CD4-positive, alpha-beta T cell treated with Interleukin-21 for 1 hour (primary cell): Measurements from ENCODE around the gene ADAM12.
"Not testable (repeated sequence)": the region's sequence is repeated elsewhere in the genome, so short reads cannot be mapped to it uniquely, and the experiment has no call there.

Source experiments
- DNase-seq: peaks from one replicate; pipeline ENCODE4 v3.0.0-alpha.2; 2020

The ADAM12 gene

GRCh38 chr10:126208726-126209302, 179.5 kb downstream of the ADAM12 start:
- DNase-seq, result no peak

GRCh38 chr10:126207851-126208250, 180.4 kb downstream of the ADAM12 start:
- DNase-seq, result no peak

DNA sequence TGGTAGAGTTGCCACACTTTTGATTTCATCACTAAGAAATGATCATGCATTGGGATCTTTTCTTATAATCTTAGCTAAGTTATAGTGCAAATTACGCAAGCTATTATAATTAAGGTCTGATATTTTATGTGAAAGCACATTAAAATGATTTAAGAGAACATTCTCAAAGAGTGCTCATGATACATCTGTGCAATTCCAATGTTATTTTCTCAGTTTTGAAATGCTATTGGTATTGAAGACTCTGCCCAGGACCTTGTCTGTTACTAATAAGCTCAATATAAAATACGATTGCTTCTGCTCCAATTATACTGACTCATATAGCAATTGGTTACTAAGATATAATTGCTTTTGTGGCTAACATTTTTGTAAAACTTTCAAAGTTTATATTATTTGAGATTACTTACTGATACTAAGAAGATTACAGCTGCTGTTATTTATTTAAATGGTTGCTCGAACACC, 180.9 kb downstream of the ADAM12 start:
- no peak for DNase-seq

DNA sequence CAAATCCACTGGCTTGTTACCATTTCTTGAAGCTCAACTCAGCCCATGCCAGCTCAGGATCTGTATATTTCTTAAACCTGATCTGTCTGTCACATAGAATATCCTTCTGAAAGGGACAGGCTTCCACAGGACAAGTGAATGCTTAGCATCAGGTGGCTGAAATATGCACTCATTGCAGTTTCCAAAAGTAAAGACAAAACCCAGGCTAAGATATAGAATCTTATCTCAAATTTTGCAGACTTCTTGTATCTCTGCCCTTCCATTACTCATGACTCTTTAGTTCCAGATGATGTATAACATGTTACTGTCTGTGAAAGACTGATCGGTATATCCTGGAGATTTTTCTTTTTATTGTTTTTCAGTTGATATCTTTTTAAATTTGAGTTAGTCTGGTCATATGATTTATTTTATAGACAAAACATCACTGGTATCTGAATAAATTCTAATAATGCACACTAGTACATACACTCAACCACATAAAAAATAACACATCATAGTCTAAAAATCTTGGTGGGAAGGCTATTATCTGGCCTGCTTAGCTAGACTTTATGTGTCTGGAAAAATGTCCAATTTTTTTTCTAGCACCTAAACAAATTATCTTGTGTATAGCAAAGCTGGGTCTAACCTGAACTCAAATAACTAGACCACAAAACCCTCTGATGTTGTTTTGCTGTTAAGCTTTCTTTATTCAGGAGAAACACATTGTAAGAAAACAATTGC, 182.6 kb downstream of the ADAM12 start:
- DNase-seq, result no peak

GRCh38 chr10:126204320-126204719, 184.0 kb downstream of the ADAM12 start:
- no peak for DNase-seq

DNA sequence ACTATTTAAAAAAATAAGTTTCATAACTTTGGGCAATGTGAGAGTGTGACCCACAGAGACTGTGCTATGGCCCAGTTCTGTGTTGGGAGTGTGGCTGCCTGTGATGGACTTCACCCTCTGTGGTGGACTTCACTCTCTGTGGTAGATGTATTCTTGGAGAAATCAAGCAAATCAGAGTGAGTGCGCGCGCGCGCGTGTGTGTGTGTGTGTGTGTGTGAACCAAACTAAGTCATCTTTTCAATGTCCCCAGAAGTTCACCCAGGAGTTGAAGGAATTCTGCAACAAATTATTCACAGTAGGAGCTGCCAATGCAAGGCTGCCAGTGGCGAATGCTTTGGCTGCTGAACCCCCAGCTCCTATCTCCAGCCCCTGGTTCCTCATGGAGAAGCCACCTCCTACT, 184.5 kb downstream of the ADAM12 start:
- no peak for DNase-seq

DNA sequence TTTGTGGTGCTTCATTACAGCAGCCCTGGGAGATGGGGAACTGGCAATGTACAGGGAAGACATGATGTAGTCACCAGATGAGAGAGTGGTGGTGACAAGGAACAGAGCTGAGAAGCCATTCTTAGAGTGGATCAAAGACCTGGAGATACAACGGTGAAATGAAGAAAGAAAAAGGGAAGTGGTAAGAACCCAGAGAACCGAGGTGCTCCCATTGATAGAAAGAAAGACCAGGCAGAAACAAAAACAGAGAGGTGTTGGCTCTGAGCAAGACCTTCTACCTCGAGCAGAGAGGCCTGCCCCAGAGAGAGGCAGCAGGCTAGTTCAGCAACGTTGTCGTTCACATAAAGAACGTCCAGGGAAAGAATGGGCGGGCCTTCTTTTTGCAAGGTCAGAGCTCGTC, 186.7 kb downstream of the ADAM12 start:
- DNase-seq, result no peak

DNA sequence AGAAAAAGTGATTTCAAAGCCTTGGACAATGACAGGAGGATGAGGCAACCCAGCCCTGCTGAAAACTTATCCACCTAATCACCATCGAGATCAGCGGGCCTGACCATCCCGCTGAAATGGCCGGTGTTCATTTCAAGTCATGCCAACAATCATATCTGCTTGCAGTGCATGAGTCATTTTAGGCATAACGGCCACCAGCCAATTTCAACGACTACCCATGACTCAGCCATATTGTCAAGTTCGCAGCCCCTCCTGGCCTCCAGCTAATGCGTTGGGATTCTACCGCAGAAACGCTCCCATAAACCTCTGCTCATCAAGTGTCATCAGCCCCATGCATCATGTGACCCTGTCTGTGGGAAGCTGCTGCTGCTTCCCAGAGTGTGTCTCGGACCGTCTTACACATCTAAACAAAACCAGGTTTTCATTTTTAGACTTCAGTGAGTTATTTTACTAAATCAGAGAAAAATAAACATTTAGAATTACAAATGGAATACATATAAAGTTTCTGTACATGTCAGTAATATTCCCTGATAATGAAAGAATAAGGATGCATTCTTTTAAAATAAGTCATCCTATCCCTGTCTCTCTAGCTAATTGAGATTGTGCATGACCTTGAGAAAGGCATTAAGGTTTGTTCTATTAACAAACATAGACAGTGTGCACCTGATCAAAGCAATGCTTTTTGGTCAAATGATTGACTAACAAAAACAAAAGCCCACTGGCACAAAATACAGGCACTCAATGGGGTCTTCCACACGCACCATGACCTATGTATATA, 188.9 kb downstream of the ADAM12 start:
- DNase-seq, result no peak

- DNase-seq, result no peak
Measured at GRCh38 chr10:126198681-126199080, 189.6 kb downstream of the ADAM12 start.

DNA sequence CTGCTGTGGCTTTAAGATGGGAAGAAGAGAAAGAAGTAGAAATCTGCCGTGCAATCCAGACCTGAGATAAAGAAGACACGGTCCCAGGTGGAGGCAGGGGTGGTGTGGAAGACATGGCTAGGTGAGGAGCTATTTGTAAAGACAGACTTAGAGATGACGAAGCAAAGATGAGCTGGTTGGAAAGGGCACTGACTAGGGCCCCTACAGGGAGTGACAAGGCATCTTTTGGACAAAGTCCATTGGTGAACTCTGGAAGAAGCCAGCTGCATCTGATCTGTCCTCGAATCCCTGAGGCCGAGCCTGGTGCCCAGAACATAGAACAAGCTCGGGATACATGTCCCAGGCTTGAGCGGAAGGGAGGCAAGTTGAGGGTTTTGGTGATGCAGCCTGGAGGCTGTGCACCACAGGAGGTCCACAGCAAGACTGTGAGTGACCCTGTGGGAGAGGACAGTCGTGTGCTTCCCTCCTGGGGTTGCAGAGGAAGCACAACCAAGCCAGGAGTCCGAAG, 191.2 kb downstream of the ADAM12 start:
- DNase-seq, result no peak

- DNase-seq, result no peak
Measured at GRCh38 chr10:126196281-126196680, 192.0 kb downstream of the ADAM12 start.

- no peak for DNase-seq
Measured at GRCh38 chr10:126191192-126191591, 197.1 kb downstream of the ADAM12 start.

DNA sequence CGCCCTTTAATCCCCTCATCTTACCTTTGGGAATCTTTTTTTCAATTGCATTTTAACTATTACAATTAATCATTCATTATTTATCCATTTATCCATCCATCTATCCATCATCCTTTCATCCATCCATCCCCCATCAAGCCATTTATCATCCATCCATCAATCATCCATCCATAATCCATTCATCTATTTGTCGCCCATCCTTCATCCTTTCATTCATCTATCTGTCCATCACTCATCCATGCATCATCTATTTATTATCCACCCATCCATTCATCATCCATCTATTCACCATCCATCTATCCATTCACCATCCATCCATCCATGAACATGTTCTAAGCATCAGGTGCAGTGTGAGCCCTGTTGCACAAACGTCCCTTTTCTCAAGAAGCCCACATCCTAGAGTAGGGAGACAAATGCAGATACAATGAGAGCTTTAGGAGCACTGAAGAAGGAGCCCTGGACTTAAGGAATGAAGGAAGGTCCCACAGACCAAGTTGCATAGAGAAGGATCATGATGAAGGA, 199.5 kb downstream of the ADAM12 start:
- DNase-seq, result no peak

- DNase-seq, result no peak
Measured at GRCh38 chr10:126187399-126187798, 200.9 kb downstream of the ADAM12 start.

- DNase-seq, result no peak
Measured at GRCh38 chr10:126186766-126187165, 201.5 kb downstream of the ADAM12 start.

GRCh38 chr10:126185676-126186447, 202.4 kb downstream of the ADAM12 start:
- no peak for DNase-seq

DNA sequence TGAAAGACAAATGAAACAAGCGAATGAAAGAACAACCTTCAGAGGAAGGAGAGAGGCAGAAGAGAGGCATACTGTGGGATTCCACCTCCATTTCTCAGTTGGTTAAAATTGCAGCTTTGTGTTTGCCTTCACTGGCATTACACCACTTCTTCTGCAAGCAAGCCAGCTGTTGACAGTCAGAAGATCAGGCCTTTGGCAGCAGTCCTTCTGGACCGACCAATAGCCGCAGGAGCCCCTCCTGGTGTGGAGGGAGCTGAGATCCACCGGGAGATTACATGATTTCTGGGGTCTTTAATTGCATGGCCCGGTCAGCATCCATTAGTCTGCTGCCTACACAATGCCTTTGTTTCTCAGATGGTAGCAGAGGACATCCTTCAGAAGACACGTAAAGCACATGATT, 206.7 kb downstream of the ADAM12 start:
- no peak for DNase-seq

DNA sequence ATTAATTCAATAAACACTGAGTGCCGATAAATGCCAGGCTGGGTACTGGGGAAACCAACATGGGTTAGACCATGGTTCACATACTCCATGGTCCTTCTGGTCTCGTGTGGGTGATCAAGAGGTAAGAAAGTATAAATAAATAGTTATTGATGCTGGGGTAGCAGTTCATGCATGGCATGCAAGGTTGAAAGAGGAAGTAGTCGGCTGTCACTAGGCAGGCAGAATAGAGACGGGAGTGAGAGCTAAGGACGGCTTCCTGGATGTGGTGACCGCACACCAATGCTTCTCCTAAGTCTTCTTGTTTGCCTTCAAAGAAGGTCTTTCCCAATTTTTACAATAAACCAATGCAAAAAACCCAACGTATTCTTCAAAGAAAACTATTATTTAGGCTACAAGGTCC, 208.6 kb downstream of the ADAM12 start:
- no peak for DNase-seq

GRCh38 chr10:126177417-126178030, 210.8 kb downstream of the ADAM12 start:
- DNase-seq, result no peak

DNA sequence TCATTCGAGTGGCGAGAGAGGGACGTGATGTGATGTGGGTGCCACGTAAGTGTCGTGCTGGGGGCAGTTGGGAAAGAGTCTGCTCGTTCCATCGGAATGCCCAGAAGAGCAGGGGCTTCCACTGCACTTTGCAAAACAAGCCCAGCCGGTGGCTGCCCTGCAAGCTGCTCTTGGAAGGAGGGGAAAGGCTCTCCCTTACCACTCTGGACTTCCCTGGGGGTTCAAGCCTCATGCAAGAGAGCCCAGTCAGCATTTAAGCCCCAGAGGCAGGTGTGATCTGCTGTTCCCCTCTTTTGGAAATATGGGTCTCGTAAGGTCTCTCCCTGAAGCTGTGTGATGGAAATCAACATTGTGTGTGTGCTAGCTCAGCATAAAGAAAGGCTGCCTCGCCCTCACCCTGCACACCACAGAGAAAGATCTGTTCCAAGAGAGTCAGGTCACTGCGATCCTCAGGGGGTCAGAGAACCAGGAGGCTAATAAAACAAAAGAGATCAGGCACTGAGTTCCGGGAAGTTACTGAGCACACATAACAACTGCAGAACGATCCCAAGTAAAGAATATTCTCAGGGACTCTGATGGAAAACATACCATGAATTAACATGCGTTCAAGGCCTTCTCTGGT, 212.5 kb downstream of the ADAM12 start:
- DNase-seq, result no peak

DNA sequence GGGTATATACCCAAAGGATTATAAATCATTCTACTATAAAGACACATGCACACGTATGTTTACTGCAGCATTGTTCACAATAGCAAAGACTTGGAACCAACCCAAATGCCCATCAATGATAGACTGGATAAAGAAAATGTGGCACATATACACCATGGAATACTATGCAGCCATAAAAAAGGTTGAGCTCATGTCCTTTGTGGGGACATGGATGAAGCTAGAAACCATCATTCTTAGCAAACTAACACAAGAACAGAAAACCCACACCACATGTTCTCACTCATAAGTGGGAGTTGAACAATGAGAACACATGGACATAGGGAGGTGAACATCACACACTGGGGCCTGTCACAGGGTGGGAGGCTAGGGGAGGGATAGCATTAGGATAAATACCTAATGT, 215.5 kb downstream of the ADAM12 start:
- DNase-seq, result not testable (repeated sequence)

GRCh38 chr10:126171555-126171954, 216.7 kb downstream of the ADAM12 start:
- no peak for DNase-seq
